SK-N-SH treated with all-trans-retinoic acid at 6 μM for 48 hours (cell line): ENCODE data around the gene RCOR2.

ENCODE experiments used
- CSDC2 ChIP-seq: fragments of 250-450 bp; sonication (Bioruptor Pico); IDR thresholded peaks from 2 replicates; pipeline ENCODE4 v1.5.0; 2020; ENCODE audit warnings: mild to moderate bottlenecking, moderate library complexity
- ISL1 ChIP-seq: fragments of 250-450 bp; sonication (Bioruptor Pico); IDR thresholded peaks from 2 replicates; pipeline ENCODE4 v2.1.2; 2022; ENCODE audit warnings: mild to moderate bottlenecking, moderate library complexity
- PATZ1 ChIP-seq: fragments of 250-450 bp; sonication (Bioruptor Pico); IDR thresholded peaks from 2 replicates; pipeline ENCODE4 v1.8.0; 2020; ENCODE audit warnings: mild to moderate bottlenecking, moderate library complexity, borderline replicate concordance
- ZNF70 ChIP-seq: fragments of 450-650 bp; formaldehyde crosslinking; IDR thresholded peaks from 2 replicates; pipeline ENCODE4 v1.5.0; 2020; ENCODE audit warnings: mild to moderate bottlenecking, moderate library complexity

GRCh38 chr11:63913866-63914830 lies 2.8 kb downstream of the RCOR2 start:
- TF ChIP-seq CSDC2 (CRISPR knock-in tag) (no peak), ISL1 (CRISPR knock-in tag) (no peak), PATZ1 (CRISPR knock-in tag) (no peak), ZNF70 (CRISPR knock-in tag) (no peak)
